ENCODE data around the gene ANTKMT.
"Not testable (repeated sequence)": the region's sequence is repeated elsewhere in the genome, so short reads cannot be mapped to it uniquely, and the experiment has no call there.

Gene ANTKMT

DNA sequence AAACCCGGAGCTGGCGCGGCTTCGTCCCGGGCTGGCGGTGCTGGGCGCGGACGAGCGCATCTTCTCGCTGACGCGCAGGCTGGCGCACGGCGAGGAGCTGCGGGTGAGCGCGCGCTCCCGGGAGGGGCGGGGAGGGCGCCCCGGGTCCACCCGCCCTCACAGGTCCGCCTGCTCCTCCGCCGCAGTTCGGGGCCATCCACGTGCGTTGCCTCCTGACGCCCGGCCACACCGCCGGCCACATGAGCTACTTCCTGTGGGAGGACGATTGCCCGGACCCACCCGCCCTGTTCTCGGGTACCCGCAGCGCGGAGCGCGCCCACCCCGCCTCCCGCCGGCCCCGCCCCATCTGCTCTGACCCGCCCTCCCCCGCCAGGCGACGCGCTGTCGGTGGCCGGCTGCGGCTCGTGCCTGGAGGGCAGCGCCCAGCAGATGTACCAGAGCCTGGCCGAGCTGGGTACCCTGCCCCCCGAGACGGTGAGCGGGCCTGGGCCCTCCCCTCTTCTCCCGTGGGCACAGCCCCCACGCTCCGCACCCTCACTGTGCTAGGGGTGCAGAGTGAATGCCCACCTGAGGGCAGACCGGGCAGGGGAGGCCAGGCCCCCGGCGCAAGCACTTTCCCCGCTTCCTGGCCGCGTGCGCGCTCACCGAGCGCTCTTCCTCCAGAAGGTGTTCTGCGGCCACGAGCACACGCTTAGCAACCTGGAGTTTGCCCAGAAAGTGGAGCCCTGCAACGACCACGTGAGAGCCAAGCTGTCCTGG lies 7.4 kb downstream of the ANTKMT start:
- peak in 4 of 5 experiments; percentile 33 to 78 (median 66) for DNase-seq

DNA sequence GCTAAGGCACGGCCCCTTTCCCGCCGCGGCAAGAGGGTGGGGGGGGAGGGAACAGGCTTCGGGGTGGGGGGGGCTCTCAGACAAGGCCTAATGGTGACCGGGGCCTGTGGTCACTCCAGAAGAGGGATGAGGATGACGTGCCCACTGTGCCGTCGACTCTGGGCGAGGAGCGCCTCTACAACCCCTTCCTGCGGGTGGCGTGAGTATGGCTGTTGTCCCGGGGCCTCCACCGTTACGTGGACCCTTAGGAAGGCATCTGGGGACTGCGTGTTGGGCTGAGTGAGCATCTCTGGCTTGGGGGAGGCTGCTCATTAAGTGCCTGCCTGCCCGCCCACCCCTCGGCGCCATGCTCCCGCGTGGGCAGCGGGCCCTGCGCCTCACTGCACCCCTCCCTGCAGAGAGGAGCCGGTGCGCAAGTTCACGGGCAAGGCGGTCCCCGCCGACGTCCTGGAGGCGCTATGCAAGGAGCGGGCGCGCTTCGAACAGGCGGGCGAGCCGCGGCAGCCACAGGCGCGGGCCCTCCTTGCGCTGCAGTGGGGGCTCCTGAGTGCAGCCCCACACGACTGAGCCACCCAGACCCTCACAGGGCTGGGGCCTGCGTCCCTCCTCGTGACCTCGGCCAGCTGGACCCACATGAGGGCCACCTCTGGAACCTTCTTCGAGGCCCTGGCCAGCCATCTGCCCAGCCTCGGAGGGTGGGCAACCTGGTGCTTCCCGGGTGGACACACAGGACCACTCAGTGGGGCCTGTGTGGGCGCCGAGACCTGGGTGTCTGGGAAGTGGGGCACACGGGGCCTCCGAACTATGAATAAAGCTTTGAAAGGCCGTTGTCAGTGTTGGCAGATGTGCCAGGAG lies 8.2 kb downstream of the ANTKMT start:
- DNase-seq: no peak

DNA sequence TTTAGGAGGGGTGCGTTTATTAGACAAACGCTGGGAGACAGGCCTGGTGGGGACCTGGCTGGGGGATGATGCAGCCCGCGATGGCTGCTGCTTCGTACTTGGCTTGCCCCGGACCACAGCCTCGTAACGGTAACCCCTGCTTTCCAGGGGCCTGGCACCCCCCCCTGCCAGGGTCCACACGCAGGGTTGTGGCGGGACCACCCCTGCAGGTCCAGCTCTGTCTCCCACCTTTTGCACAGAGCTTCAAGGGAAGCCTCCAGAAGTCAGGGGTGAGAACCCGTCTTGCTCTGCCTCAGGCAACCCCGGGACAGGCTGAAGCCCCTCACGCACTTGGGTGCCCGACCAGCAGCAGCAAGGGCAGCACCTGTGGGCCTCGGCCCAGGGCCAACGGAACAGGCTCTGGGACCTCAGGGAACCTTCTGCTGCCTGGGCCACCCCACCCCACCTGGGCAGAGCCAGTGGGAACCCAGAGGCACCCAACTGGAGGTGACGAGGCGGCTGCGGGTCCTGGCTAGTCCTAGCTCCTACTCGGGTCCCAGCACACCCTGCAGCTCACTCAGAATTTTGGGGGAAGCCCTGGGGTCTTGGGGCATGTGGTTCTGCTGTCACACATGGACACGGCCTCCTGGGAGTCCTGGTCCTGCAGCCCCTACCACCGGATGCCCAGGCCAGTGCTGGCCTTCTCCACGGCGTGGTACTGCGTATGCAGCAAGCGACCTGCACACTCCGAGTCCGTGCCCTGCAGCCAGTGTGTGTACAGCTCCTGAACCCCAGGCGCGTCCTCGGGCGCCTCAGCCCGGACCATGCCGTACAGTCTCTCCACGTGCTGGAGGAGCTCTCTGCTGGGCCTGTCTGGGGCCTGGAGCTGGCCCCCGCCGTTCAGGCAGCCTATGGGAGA lies 9.1 kb downstream of the ANTKMT start:
- no peak for DNase-seq

DNA sequence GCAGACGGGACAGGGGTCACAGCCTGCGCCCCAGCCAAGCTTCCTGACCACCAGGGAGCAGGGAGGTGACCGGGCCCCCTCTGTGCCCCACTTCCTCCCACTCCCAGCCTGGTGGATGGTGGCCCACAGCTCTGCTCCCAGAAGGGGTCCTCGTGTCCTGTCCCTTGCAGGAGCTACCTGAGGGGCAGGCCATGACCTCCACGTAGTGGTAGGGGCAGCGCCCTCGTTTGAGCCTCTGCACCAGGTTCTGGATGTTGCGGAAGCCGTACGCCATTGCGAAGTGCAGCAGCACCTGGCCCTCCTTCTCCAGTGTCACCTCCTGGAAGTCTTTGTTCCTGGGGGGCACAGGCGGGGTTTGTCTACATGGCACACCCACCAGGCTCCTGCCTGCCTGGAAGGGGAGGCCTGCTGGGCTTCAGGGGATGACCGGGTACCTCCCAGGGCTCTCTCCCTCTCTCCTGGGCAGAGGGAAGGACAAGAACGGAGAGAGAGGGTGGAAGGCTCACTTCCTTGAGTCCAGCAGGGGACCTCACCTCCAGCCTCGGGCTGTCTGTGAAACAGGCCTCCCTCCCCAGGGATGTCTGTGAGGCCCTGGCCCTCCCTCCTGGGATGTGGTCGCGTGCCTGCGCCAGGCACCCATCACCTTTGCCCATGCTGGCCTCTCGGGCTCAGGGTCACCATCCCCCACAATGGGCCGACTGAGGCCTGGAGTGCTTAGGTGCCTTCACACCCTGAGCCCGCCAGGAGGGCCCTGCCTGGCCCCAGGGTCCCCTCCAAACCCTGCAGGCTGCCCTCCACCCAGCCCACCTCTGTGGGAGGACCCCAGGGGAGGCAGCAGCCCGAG lies 9.9 kb downstream of the ANTKMT start:
- DNase-seq: no peak

DNA sequence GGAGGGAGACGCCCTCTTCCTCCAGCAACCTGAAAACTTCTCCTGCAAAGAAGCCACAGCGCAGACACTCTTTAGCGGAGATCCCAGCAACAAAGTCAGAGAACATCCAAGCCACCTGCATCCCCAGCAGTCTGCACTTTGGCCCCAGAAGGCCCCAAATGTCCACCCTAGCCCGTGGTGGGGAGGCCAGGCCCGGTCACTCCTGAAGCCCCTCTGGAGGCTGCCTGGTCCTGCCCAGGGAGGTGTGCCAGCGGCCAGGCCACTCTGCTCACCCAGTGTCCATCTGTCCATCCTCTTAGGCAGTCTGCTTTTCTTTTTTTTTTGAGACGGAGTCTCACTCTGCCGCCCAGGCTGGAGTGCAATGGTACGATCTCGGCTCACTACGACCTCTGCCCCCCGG lies 11.4 kb downstream of the ANTKMT start:
- no peak for DNase-seq

DNA sequence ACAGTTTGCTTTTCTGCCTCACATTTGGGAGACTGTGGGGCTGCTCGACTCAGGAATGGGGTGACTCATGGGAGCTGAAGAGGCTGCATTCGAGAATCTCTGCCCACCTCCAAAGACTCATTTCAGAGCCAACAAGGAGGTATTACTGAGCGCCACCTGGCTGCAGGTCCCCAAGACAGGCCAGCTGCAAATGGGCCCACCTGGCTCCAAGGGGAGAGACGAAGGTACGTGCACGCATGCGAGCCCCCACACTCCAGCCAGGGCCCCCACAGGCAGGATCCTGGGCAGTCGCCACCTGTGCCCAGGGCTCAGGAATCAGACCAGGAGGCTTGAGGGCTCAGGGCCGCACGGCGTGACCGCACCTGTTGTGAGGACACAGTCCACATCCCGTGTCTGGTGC lies 12.0 kb downstream of the ANTKMT start:
- DNase-seq: no peak

DNA sequence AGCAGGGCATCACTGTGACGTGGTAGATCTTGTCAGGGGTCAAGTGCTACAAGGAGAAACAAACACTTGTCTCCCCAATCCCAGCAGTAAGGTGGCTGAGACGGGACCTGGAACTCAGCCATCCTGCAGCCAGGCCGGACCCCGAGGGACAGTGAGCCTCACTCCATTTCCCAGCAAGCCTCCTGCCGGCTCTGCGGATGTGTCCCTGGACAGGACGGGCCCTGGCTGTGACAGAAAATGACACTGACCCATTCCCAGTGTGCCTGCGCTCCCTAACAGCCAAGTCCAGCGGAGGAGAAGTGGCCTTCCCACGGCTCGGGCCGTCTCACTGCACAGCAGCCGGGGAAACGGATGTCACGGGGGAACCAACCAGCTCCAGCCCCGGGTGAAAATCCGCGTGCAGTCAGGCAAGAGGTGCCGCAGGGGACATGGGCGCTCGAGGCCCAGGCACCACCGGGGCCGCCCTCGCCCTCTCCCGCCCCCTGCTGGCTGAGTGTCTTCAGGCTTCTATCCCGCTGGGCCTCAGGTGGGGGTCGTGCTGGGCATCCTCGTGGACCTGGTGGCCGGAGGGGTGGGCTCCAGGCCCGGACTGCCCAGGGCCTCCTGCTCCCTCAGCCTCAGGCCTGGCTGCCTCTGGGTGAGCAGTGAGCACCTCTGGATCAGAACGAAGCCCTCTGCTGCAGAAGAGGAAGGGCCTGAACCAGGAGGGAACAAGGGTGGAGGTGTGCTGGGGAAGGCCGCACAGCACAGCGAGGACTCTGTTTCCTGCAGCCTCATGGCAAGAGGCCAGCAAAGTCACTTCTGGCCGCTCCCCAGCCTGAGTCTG lies 12.6 kb downstream of the ANTKMT start:
- DNase-seq: no peak

DNA sequence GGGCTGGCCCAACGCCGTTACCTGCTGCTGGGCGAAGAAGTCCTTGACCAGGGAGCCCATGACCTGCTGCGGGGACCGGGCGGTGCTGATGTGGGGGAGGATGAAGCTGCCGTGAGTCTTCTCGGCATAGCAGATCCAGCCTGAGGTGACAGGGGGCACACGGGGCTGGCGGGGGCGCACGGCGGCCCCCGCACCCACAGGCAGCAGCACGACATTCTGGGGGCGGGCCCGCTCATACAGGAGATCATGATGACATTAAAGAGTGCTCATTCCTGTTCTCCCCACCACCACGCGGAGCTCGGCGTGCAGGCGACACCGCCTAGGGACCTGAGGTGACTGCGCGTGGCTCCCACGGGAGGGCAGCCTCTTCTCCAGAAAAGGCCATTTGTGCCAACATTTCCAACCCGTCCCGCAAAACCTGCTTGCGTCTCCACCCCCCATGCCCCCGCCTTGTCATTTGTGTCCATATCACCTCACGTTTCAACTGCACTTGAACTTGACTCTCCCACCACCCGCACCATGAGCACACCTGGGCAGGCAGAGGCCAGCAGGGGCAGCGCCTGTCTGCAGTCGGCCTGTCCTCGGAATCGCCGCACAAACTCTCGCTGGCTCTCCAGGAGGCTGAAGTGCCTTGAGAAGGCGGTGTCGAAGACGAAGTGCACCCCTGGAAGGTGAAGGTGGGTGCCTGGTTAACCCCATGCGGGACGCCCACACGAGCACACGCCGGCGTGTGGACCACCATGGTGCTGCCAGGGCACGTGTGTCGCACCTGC lies 13.4 kb downstream of the ANTKMT start:
- no peak for DNase-seq

DNA sequence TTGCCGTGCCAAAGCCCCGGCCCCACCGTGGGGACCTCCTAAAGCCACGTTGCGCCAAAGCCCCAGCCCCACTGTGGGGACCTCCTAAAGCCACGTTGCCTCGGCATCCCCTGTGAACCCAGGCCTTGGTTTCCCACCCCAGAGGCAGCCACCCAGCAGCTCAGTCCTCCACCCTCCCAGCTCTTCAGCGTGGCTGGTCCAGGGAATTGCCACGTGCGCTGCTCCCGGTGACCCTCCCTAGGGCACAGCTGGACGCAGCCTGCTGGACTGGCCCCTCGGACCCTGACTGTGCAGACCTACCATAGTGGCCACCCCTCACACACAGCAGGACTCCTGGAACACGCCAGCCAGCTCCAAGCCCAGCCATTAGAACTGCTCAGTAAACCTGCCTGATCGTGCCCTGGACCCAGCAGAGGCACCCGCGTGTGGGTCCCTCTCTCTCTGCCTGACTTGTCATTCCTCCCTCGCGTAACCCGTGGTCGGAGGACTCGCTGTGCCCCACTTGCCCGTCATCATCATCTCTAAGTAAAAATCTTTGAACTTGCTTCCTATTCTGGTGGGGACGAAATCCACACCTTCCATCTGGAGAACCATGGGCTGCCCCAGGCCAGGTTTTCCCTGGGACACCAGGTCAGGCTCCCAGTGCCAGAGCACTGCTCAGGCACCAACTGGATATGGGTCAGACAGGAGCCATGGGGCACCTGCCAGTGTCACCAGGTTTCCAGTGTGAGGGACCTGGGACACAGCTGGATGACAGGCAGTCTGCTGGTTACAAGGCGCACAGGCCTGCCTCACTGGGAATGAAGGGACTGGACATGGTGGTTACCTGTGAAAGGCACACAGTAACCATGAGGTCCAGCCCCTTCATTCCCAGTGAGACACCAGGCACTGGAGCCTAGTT lies 14.3 kb downstream of the ANTKMT start:
- no peak for DNase-seq

DNA sequence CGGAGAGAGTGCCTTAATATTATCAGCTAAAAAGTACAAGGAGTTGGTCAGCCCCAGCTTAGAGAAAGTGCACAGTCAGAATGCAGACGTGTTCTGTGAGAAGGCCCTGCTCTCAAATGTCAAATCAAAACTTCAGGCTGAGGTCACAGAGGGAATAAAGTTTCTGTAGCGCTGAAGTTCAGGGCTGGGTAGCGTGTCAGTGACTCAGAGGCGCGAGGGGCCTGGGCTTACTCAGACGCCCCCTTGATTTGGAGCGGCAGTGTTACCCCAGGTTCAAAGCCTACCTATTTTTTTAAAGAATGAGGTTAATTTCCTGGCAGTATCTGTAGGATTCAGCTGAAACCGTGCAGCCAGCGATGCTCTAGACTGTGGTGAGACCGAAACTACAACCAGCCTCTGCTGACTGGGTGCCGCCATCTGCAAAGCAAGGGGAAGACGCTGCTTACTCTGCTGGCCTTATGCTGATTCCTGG lies 15.1 kb downstream of the ANTKMT start:
- peak in 1 of 5 experiments; percentile 69 for DNase-seq

DNA sequence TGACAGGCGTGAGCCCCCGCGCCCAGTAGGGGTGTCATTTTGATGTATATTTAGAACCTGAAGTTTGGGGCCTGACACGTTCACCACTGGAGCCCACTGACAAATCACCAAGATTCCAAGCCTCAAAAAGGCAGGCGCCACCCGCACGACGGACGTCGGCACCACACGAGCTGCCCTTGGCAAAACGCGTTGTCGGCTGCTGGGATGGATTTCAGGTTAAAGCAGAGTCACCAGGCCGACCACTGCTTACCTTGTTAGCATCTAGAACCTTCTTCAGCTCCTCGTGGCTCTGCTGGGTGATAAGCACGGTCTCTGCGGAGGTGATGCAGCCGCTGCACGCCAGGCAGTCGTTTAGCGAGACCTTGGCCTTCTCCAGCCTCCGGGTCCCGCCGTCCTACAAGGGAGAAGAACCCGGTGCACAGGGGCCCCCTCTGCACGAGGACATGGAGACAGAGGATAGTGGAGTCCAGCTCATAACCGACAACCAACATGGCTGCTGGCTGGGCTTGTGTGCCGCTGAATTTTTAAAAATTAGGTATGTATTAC lies 16.1 kb downstream of the ANTKMT start:
- no peak for DNase-seq

DNA sequence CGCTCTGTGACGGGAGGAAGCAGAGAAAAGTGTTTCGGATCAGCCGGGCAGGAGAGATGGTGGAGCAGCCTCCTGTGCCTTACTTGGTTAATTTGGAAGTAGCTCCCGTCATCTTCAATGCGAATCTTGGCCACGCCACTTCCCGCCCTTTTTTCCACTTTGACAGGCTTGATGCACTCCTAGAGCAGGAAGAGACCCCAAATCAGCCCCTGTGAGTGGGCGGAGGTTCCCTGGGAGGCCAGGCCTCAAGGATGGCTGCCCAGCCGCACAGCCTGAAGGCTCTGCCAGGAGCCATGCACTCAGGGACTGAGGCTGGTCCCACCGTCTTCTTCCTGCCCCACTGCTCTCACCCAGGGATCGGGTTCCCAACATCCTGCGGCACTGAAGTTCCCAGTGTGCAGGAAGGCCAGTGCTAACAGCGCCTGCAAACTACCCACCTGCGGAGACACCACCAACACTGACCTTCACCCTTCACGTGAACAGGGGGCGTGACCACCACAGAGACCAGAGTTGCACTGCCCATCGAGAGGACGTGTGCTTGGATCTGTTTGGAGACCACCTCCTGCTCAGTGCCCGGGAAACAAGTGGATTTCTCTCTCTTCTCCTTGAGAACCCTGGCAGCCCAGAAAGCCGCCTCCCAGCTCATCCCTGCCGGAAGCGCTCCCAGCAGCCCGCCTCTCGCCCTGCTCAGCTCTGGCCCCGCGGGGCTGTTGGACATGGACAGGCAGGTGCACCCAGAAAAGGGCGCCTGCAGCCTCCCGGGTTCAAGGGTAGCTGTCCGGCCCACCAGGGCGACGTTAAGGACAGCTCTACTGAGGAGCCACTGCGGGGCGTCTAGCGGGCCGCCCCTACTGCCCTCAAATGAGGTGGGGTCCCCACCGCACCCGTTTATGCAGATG lies 18.9 kb downstream of the ANTKMT start:
- no peak for DNase-seq

DNA sequence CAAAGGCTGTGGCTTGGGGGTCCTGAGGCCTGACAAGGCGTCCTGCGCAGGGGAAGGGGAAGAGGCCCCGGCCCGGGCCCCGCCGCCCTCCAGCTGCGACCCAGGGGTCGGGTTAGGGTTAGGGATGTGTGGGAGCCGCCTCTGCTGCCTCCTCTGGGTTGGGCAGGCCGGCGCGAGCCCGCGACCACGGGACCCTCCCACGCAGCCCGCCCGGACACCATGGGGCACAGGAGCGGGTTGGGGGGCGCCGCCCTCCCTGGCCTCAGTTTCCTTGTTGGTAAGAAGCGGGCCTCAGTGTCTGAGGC lies 19.5 kb downstream of the ANTKMT start:
- no peak for DNase-seq

DNA sequence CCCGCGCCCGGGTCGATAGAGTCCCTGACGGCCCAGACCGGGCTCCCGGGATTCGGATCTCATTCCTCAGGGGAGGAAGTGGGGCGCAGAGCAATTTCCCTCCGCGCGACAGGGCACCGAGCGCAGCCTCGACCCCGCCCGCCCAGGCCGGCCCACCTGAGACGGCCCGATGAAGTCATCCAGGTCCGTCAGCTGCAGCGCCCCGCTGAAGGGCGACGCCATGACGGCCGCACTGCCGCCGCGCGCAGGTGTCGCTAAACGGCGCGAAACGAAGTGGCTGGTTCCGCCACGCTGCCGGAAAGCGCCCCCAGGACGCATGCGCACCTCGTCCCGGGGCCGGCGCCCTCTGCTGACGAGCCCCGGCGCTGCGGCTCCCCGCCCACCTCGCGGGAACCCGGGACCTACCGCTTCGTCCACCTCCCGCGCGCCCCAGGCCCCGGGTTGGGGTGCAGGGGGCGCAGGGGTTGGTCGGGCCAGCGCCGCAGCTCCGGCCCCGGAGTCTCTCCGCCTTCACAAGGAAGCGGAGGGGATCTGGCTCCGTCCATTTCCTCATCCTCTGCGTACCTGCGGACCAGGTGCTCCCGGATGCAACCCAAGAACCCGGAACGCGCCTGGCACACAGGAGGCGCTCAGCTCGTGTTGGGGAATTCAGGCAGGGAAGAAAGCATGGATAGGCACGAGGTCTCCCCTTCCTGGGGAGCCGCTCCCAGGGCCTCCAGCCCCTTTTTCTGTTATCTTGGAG lies 20.0 kb downstream of the ANTKMT start, which contains the start of gene CIAO3:
Gene CIAO3, minus strand, starts transcription at position 234 of the 742 bp plus-strand sequence. Its CDS starts 12 bp downstream, at position 222.
- peak; percentile 83 to 94 (median 86) for DNase-seq

DNA sequence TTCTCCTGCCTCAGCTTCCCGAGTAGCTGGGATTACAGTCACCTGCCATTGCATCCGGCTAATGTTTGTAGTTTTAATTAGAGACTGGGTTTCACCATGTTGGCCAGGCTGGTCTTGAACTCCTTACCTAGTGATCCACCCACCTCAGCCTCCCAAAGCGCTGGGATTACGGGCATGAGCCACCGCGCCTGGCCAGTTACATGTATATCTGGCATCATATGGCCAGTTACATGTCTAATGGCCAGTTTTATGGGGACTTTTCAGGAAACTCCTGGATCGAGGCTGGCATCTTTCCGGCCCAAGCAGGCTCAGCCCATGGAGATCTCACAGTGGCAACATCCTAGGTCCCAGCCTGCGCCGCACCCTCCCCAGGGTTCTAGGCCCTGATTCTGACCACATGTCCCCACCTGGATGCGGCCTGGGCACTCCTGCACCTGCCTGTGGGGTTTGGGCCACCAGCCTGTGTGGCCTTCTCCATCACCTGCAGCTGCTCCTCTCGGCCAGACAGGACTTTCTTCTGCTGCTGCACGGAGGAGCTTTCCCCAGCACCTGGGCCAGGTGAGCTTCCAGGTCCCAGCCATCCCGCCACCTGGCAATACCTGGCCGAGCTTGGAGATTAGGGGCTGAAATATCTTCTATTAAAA lies 21.2 kb downstream of the ANTKMT start:
- DNase-seq: no peak

DNA sequence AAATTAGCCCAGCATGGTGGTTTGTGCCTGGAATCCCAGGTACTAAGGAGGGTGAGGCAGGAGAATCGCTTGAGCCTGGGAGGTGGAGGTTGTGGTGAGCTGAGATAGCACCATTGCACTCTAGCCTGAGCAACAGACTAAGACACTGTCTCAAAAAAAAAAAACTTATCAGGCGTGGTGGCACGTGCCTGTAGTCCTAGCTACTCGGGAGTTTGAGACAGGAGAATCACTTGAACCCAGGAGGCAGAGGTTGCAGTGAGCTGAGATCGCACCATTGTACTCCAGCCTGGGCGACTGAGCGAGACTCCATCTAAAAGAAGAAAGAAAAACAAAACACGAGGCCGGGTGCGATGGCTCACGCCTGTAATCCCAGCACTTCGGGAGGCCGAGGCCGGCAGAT lies 21.9 kb downstream of the ANTKMT start:
- DNase-seq: not testable (repeated sequence)

Measured in T-helper 2 cell (primary cell).